ENCODE results near the gene VAV2.

Gene VAV2

GRCh38 chr9:133952598-133953550, 39.2 kb downstream of the VAV2 start:
- no peak for DNase-seq (ENCODE audit: low read depth)

- DNase-seq (ENCODE audit: low read depth) = no peak
Observed at GRCh38 chr9:133951265-133951664, 40.9 kb downstream of the VAV2 start.

GRCh38 chr9:133950629-133951111, 41.5 kb downstream of the VAV2 start:
- no peak for DNase-seq (ENCODE audit: low read depth)

GRCh38 chr9:133950192-133950591, 41.9 kb downstream of the VAV2 start:
- no peak for DNase-seq (ENCODE audit: low read depth)

GRCh38 chr9:133949486-133950061, 42.5 kb downstream of the VAV2 start:
- DNase-seq (ENCODE audit: low read depth) = no peak

GRCh38 chr9:133948561-133949485, 43.3 kb downstream of the VAV2 start:
- DNase-seq (ENCODE audit: low read depth) = no peak

- peak; percentile 30 for DNase-seq (ENCODE audit: low read depth)
Observed at GRCh38 chr9:133948131-133948530, 44.0 kb downstream of the VAV2 start.

- no peak for DNase-seq (ENCODE audit: low read depth)
Observed at GRCh38 chr9:133946840-133947486, 45.2 kb downstream of the VAV2 start.

- no peak for DNase-seq (ENCODE audit: low read depth)
Observed at GRCh38 chr9:133945977-133946753, 46.0 kb downstream of the VAV2 start.

GRCh38 chr9:133945314-133945975, 46.7 kb downstream of the VAV2 start:
- no peak for DNase-seq (ENCODE audit: low read depth)

- DNase-seq (ENCODE audit: low read depth) = peak; percentile 53
Observed at GRCh38 chr9:133944746-133945135, 47.4 kb downstream of the VAV2 start.

- DNase-seq (ENCODE audit: low read depth) = no peak
Observed at GRCh38 chr9:133943781-133944745, 48.1 kb downstream of the VAV2 start.

GRCh38 chr9:133943036-133943780, 48.9 kb downstream of the VAV2 start:
- no peak for DNase-seq (ENCODE audit: low read depth)

GRCh38 chr9:133942206-133942975, 49.7 kb downstream of the VAV2 start:
- DNase-seq (ENCODE audit: low read depth) = no peak

- DNase-seq (ENCODE audit: low read depth) = no peak
Observed at GRCh38 chr9:133939845-133940244, 52.3 kb downstream of the VAV2 start.

GRCh38 chr9:133939171-133939785, 52.8 kb downstream of the VAV2 start:
- no peak for DNase-seq (ENCODE audit: low read depth)

- DNase-seq (ENCODE audit: low read depth) = no peak
Observed at GRCh38 chr9:133938753-133939152, 53.4 kb downstream of the VAV2 start.

Measured in fibroblast of gingiva (primary cell).